Bronchial epithelial cell (primary cell): ENCODE measurements around the gene PRC1. TPM values are rescaled to one million over a fixed set of nuclear protein-coding genes. Genes with fewer than 3 reads are reported as not detected.

Experiments used
- DNase-seq: peaks from one replicate; pipeline ENCODE4 v3.0.0-alpha.2; 2010; ENCODE audit warnings: low read depth
- FAIRE-seq: peaks from 2 replicates; lab custom pipeline; 2011; peaks lifted over from hg19 to GRCh38; lab: Jason Lieb, UNC
- H3K27me3 ChIP-seq: 2 replicates; pipeline ENCODE4 v1.5.1; 2011; ENCODE audit warnings: low read length; ENCODE audit not compliant: control insufficient read depth, insufficient read depth
- H3K36me3 ChIP-seq: 2 replicates; pipeline ENCODE4 v1.5.1; 2011; ENCODE audit warnings: low read length; ENCODE audit not compliant: control insufficient read depth, insufficient read depth
- H3K4me3 ChIP-seq: 2 replicates; pipeline ENCODE4 v1.5.1; 2011; ENCODE audit warnings: mild to moderate bottlenecking, low read depth, low read length, control low read depth
- total RNA-seq: library from RNA; depleted of rRNA; stranded (reverse); fragments of >200 nt; gene quantifications from 2 replicates; pipeline ENCODE4 v1.2.1, GENCODE V29; 2014
- TF ChIP-seq, protein P1 (sequence below): IDR thresholded peaks from 2 replicates; pipeline ENCODE4 v1.5.1; 2011; ENCODE audit warnings: mild to moderate bottlenecking, moderate library complexity, low read length, control low read depth, inconsistent platforms; ENCODE audit not compliant: insufficient read depth, severe bottlenecking

The PRC1 gene
- total RNA-seq, 1 donor from 2014 or later: 6.1 TPM

GRCh38 chr15:91032919-91033803 is 38.8 kb upstream of the PRC1 start:
- no peak overlapping the region for H3K4me3 ChIP-seq
- TF ChIP-seq, protein P1, sequence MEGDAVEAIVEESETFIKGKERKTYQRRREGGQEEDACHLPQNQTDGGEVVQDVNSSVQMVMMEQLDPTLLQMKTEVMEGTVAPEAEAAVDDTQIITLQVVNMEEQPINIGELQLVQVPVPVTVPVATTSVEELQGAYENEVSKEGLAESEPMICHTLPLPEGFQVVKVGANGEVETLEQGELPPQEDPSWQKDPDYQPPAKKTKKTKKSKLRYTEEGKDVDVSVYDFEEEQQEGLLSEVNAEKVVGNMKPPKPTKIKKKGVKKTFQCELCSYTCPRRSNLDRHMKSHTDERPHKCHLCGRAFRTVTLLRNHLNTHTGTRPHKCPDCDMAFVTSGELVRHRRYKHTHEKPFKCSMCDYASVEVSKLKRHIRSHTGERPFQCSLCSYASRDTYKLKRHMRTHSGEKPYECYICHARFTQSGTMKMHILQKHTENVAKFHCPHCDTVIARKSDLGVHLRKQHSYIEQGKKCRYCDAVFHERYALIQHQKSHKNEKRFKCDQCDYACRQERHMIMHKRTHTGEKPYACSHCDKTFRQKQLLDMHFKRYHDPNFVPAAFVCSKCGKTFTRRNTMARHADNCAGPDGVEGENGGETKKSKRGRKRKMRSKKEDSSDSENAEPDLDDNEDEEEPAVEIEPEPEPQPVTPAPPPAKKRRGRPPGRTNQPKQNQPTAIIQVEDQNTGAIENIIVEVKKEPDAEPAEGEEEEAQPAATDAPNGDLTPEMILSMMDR: peak; percentile 91
- H3K27me3 ChIP-seq: peaks cover 5% of the 10 kb centered on the region
- DNase-seq (peak; percentile 62), FAIRE-seq (no peak)
- H3K36me3 ChIP-seq: no peaks in the 10 kb centered on the region

DNA sequence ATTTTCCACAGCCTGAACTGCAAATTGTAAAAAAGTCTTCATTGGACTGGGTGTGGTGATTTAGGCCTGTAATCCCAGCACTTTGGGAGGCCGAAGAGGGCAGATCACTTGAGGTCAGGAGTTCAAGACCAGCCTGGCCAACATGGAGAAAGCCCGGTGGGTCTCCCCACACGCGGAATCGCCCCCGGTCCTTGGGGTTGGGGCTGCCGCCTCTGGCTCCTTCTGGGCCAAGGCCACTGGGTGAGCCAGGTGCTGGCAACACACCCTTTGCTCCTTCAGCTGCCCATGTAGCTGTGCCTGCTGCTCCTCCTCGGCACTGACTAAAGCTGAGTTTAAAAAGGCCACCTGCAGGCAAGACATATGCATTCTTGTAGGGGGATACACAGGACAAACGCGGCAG is 37.5 kb upstream of the PRC1 start:
- FAIRE-seq (no peak), DNase-seq (no peak)
- Histone ChIP-seq H3K27me3 (peaks cover 2% of the 10 kb centered on the region), H3K4me3 (no peak overlapping the region), H3K36me3 (no peaks in the 10 kb centered on the region)
- TF ChIP-seq, protein P1: no peak

- DNase-seq: no peak
- no peaks in the 10 kb centered on the region for H3K36me3 ChIP-seq
- H3K4me3 ChIP-seq: no peak overlapping the region
- H3K27me3 ChIP-seq: no peaks in the 10 kb centered on the region
- TF ChIP-seq, protein P1: no peak
- FAIRE-seq: no peak
Observed at GRCh38 chr15:91027677-91028076, 33.3 kb upstream of the PRC1 start.

- FAIRE-seq (no peak), DNase-seq (no peak)
- H3K4me3 ChIP-seq: no peak overlapping the region
- no peaks in the 10 kb centered on the region for H3K27me3 ChIP-seq
- TF ChIP-seq, protein P1: no peak
- no peaks in the 10 kb centered on the region for H3K36me3 ChIP-seq
Observed at GRCh38 chr15:91023720-91024119, 29.4 kb upstream of the PRC1 start.

GRCh38 chr15:91022832-91023129 is 28.4 kb upstream of the PRC1 start:
- TF ChIP-seq, protein P1: no peak
- FAIRE-seq: no peak
- H3K36me3 ChIP-seq: peaks cover 1% of the 10 kb centered on the region
- DNase-seq: no peak
- peak overlapping the region; percentile 73 for H3K4me3 ChIP-seq
- H3K27me3 ChIP-seq: no peaks in the 10 kb centered on the region
